Neural progenitor cell (in vitro differentiated cells): ENCODE results near the gene FGFRL1.

Experiments
- CTCF ChIP-seq: fragments of 200-600 bp; sonication (generic); IDR thresholded peaks from 2 replicates; pipeline ENCODE4 v1.5.1; 2017; ENCODE audit warnings: antibody characterized with exemption, mild to moderate bottlenecking
- EZH2 ChIP-seq: fragments of 200-600 bp; sonication (generic); IDR thresholded peaks from 2 replicates; pipeline ENCODE4 v1.6.1; 2017; ENCODE audit warnings: antibody characterized with exemption, mild to moderate bottlenecking, moderate library complexity
- EZH2phosphoT487 ChIP-seq: fragments of 200-600 bp; sonication (generic); IDR thresholded peaks from 2 replicates; pipeline ENCODE4 v1.6.1; 2017; ENCODE audit warnings: antibody characterized with exemption

DNA sequence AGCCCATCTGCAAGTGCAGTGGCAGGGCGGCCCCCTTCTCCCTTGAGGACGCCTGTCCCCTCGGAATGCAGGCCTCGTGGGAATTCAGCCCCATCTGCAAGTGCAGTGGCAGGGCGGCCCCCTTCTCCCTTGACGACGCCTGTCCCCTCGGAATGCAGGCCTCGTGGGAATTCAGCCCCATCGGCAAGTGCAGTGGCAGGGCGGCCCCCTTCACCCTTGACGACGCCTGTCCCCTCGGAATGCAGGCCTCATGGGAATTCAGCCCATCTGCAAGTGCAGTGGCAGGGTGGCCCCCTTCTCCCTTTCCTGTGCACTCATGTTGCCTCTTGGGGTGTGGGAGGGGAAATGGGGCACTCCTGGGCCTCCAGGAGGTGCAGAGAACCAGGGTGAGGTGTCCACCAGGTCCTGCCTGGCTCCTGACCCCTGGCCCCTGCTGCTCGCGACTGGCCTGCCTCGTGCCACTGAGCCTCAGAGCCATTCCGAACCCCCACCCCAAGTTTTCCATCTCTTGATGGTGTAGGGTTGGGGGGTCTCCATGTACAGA, 11.5 kb upstream of the FGFRL1 start:
- no peak for TF ChIP-seq CTCF
- TF ChIP-seq EZH2phosphoT487: no peak
- TF ChIP-seq EZH2: no peak
